Stimulated activated CD8-positive, alpha-beta memory T cell treated with anti-CD3 and anti-CD28 coated beads, Interleukin-12 subunit alpha, Interleukin-12 subunit beta, amount 100 ng/mL, for 1 hour (primary cell): ENCODE data around the gene UBE2C.
"Not testable (repeated sequence)": the region's sequence is repeated elsewhere in the genome, so short reads cannot be mapped to it uniquely, and the experiment has no call there.

Experiments used
- DNase-seq: peaks from one replicate; pipeline ENCODE4 v3.0.0-alpha.2; 2020; ENCODE audit warnings: low read depth

UBE2C gene

GRCh38 chr20:45797955-45798354 lies 14.5 kb upstream of the UBE2C start:
- DNase-seq: not testable (repeated sequence)

- peak; percentile 48 for DNase-seq
Observed at GRCh38 chr20:45798935-45799642, 13.4 kb upstream of the UBE2C start.

DNA sequence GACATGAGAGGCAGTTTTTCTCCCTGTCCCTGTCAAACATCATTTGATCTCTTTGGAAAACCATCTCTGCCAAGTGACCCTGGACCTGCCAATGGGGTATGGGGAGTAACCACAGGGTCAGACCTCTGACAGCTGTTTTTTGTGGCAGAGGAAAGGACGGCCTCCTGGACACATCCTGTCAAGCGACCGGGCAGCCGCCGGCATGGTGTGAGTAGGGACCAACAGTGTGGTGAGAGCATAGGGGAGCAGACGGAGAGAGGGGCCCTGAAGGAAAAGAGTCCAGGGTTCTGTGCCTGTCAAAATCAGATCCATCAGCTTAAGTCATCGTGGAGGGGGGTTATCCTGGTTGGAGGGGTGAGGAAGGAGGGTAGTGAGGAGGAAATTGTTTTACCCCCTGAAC lies 10.6 kb upstream of the UBE2C start:
- no peak for DNase-seq

DNA sequence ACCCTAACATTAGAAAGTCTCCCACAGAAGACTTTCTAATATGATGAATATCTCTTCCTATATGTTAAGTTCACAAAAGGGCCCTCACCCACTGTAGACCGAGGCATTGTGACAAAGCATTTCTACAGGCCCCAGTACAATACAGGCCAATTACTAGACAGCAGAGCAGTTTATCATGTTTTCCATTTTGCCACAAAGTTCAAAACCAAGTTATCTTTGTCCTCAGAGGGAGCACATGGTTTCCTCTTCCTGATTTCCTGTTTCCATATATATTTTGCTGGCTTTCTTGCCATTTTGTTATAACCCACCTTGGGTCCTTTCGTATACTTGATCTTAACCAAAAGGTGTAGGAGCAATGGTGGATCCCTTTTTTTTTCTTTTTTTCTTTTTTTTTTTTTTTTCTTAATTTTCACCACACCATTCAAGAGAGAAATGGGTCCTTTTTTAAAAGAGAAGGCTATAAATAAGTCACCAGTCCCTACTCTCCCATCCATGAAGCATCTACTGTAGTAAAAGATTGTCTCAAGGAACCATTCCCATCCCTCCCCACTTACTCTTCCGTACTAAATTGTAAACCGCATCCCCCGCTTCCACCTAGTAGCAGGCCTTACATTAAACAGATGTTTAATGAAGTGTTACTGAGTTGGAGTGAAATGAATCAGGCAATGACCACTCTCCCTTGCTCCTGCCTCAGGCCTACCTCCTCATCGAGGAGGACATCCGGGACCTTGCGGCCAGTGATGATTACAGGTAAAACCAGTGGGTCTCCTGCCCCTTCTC lies 2.1 kb upstream of the UBE2C start:
- DNase-seq: no peak

- DNase-seq: no peak
Observed at GRCh38 chr20:45813006-45813340, 529 bp downstream of the UBE2C start.

- no peak for DNase-seq
Observed at GRCh38 chr20:45813489-45813888, 1.0 kb downstream of the UBE2C start.

DNA sequence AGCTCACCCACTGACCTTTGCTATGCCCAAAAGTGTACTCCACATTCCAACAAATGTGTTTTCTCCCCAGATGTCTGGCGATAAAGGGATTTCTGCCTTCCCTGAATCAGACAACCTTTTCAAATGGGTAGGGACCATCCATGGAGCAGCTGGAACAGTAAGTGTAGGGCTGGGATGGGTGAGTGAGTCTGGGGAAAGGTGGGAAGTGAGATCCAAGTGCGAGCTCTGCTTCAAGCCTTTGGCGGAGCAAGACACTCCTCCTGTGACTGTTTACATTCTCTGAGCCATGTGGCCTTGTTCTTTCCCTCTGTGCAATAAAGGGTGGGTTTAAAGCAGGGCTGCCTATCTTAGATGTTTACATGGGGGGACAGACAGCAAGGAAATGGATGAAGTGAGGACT lies 1.9 kb downstream of the UBE2C start:
- no peak for DNase-seq

DNA sequence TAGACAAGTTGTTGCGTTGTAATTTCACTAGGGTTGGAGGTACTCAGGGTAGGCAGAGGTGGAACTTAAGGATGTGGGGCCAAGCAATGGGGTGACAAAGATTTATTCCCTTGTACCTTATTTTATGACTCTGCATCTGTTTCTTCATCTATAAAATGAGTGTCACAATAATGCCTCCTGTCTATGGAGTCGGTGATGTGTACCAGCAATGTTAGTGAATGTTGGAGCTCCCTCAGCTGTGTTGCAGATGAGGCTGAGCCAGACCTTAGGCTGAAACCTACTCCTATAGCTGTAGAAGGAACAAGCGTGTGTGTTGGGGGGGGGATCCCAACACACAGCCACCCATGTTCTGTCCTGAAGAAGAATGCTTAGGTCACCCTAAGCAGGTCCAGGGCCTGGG lies 4.5 kb downstream of the UBE2C start:
- no peak for DNase-seq

DNA sequence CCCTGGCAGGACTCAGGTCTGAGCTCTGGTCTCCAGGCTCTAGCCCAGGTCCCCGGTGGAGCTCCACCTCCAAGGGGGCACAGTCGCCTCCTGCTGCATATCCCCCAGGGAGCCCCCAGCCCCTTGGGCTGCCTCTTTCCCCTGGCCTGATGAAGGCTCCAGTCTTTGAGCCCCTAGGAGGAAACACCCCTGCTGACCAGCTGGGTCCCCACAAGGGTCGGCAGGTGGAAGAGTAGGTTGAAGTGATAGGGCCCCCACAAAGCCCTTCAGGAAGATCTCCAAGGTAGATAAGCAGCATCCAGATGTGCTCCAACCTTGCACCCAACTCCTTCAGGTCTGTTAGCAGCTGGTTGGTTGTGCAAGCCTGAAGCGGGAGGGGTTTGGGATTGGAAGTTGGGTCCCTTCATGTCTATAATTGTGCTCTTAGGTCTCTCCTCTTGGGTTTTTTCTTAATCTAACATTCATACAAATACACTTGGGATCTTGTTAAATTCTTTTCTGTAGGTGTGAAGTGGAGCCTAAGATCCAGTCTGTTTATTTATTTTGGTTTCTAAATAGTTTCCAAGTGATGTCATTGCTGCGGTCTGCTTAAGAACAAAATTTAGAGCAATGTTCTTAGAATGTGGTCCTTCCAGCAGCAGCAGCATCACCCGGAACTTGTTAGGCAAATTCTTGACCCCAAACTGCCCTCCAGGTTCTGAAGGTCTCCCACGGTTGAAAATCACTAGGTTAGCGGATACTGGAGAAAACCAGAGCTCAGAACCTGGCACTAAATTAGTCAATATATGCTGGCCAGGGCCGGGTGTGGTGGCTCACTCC lies 5.1 kb downstream of the UBE2C start:
- DNase-seq: no peak

- DNase-seq: no peak
Observed at GRCh38 chr20:45818239-45818638, 5.8 kb downstream of the UBE2C start.

GRCh38 chr20:45819466-45819865 lies 7.0 kb downstream of the UBE2C start:
- no peak for DNase-seq

- no peak for DNase-seq
Observed at GRCh38 chr20:45821947-45822346, 9.5 kb downstream of the UBE2C start.

DNA sequence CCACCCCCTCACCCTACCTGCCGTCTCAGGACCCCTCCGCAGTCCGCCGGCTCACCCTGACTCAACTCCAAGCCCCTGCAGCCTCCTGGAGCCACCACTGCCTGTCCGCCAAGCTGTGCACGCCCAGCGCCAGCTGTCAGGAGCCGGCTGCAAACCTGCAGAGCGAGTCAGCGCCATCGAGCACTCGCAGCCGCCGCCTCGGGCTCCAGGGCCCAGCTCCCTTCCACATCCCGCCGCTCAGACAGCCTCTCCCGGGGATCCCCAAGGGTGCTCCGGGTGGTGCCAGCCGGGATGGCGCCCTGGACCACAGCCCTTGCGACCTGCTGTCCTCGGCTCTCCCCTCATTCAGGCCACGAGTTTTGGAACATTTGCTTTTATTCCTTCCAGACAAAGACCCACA lies 10.4 kb downstream of the UBE2C start:
- no peak for DNase-seq

- peak; percentile 24 for DNase-seq
Observed at GRCh38 chr20:45823949-45824835, 11.7 kb downstream of the UBE2C start.

DNA sequence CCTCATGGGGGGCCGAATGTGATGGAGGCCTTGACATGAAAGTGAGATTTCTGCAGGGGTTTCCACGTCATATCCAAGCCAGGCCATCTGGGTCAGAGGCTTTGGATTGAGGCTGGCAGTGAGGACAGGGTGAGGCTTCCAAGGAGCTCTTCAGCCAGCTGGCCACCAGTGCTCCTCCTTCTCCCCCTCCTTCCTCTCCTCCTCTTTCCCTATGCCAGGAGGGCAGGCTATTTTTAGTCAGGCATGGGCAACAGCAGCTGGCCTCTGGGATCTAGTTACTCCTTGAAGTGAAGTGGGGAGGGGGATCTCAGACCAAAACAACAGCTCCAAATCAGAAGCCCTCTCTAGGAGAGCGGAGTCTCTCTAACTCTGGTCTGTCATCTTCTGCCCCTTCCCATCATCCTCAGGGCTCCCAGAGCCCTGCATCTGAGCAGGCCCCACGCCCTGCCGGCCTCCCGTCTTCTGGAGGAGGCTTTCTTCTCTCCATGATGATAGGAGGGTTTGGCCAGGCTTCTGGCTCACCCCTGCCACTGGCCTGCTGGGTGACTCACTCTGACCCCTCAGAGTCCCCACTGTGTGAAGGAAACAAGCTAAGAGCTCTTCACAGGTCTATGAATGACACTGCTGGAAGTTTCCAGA lies 14.1 kb downstream of the UBE2C start:
- no peak for DNase-seq

DNA sequence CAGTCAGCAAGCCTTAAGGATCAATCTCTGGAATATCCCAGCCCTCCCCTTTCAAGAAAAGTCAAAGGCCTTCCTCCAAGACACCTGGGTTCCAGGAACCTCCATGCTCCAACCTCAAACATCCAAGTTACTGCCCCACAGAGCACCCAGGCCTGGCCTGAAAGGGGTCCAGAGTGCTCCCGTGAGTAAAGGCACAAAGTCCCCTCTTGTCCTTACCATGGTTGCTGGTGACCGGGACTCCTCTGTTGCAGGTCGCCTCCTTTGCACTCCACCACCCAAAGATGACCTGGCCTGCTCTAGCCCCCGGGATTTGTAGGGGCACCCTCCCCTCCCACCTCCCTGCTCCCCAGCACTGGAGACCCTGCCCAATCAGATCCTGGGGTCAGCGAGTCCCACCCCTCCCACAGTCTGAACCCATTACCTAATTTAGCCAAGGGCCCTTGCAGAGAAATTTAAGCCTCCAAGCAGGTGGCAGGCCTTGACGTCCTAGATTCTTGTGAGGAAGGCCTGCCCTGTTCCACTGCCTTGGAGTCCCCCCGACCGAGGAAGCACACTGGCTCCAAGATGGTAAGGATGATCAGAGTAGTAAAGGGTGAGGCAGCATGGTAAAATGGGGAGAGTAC lies 14.7 kb downstream of the UBE2C start, which contains the start of gene TNNC2:
TSS of gene TNNC2 (minus strand) at position 283 of the 623 bp plus-strand sequence. CDS start at position 219, 64 bp downstream.
- DNase-seq: no peak

DNA sequence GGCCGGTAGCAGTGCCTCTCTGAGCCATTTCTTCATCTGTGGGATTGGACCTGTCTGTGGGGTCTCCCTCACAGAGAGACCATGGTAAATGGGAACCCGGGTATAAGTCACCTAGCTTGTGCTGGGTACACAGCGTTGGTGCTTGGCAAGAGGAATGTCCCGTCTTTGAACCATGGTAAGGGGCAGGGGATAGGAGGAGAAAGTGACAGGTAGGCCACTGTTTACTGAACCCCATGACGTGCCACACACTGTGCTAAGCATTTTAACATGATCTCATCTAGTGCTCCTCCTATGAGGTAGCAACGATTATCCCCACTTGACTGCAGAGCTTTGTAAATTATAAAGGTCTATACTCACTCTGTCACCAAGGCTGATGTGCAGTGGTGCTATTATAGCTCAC lies 15.3 kb downstream of the UBE2C start:
- no peak for DNase-seq

DNA sequence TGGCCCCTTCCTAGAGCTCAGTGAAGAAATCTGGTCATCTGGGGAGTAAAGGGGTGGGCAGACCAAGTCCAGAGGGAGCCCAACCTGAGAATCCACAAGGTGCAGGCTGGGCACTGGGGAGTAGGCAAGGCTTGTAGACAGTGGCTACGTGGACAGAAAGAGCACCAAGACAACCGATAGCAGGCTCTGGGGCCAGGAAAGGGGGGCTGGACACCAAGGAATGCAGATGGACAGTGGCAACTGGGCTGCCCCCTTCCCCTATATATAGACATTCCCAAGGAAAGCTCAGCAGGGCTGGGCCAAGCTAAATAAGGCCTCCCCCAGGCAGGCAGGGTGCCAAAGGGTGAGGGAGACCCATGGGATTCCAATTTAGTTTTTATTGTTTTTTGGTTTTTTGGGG lies 16.1 kb downstream of the UBE2C start:
- no peak for DNase-seq

DNA sequence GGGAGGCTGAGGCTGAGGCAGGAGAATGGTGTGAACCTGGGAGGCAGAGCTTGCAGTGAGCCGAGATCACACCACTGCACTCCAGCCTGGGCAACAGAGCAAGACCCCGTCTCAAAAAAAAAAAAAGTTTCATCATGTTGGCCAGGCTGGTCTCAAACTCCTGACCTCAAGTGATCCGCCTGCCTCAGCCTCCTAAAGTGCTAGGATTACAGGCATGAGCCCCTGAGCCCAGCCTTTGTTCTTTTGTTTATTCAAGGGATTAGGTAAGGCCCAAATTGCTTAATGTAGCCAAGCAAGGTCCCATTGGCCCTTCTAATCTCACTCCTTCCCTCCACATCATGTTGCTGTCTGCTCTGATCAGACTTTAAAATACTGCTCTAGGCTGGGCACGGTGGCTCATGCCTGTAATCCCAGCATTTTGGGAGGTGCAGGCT lies 17.2 kb downstream of the UBE2C start:
- DNase-seq: not testable (repeated sequence)

DNA sequence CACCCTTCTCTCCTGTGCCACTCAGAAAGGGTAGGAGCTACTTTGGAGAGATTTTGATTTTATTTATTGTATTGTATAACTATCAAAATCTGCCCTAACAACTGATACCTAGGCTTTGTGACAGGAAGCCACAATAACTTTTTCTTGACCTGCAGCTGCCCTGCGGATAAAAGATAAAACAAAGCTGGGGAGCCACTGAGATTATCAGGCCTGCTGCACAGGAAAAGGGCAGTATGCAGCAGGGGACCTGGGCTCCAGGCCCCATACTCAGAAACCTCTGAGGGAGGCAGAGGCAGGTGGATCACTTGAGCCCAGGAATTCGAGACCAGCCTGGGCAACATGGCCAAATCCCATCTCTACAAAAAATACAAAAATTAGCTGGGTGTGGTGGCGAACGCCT lies 20.2 kb downstream of the UBE2C start:
- DNase-seq: no peak
